Epithelial cell of proximal tubule (primary cell): Measurements from ENCODE around the gene CD59. TPM values are rescaled to one million over a fixed set of nuclear protein-coding genes. Genes with fewer than 3 reads are reported as not detected.

ENCODE experiments used
- DNase-seq: peaks from one replicate; pipeline ENCODE4 v3.0.0-alpha.2; 2011; ENCODE audit warnings: low read depth
- H3K4me3 ChIP-seq: 2 replicates; pipeline ENCODE4 v1.5.1; 2011; ENCODE audit warnings: low read depth, mild to moderate bottlenecking, low read length
- CTCF ChIP-seq: conservative IDR thresholded peaks from 2 replicates; pipeline ENCODE4 v1.5.1; 2012; ENCODE audit warnings: low read depth, mild to moderate bottlenecking, low read length
- total RNA-seq: library from RNA; depleted of rRNA; stranded (reverse); fragments of >200 nt; gene quantifications from 2 replicates; pipeline ENCODE4 v1.2.3, GENCODE V29; 2015

The CD59 gene
- total RNA-seq: 427 and 615 TPM in 2 replicates

- TF ChIP-seq CTCF: no peak
- H3K4me3 ChIP-seq: peak within 1 kb of the TSS; percentile 93
- no peak for DNase-seq
Measured at GRCh38 chr11:33736148-33736812, at the start of gene CD59. Gene CD59, minus strand, starts transcription at chr11:33736423. Its CDS starts 13,978 bp downstream, at chr11:33722445.

GRCh38 chr11:33785609-33786008, 49.4 kb upstream of the CD59 start:
- H3K4me3 ChIP-seq: no peak overlapping the region
- TF ChIP-seq CTCF: no peak
- DNase-seq: no peak

GRCh38 chr11:33779849-33780528, 43.8 kb upstream of the CD59 start:
- DNase-seq: peak; percentile 63
- H3K4me3 ChIP-seq: no peak overlapping the region

GRCh38 chr11:33778675-33779074, 42.5 kb upstream of the CD59 start:
- TF ChIP-seq CTCF: no peak
- no peak for DNase-seq
- no peak overlapping the region for H3K4me3 ChIP-seq

More at GRCh38 chr11:33779849-33780528, 43.8 kb upstream of the CD59 start:
- no peak for TF ChIP-seq CTCF

GRCh38 chr11:33777906-33778305, 41.7 kb upstream of the CD59 start:
- no peak overlapping the region for H3K4me3 ChIP-seq
- DNase-seq: no peak
- TF ChIP-seq CTCF: no peak

GRCh38 chr11:33775832-33776470, 39.7 kb upstream of the CD59 start:
- peak; percentile 54 for DNase-seq
- TF ChIP-seq CTCF: no peak
- peak overlapping the region; percentile 73 for H3K4me3 ChIP-seq
